ENCODE data around the gene CCDC188. TPM values are rescaled to one million over a fixed set of nuclear protein-coding genes. Genes with fewer than 3 reads are reported as not detected.
A peak's percentile ranks its signal among the peaks of the same experiment; 100 is the strongest.

The CCDC188 gene
- total and polyA plus RNA-seq, 9 of the 15 experiments (the other 6 are each of a cell fraction or from before 2014, with no cell fraction given), result not detected

- TF ChIP-seq, protein P1, sequence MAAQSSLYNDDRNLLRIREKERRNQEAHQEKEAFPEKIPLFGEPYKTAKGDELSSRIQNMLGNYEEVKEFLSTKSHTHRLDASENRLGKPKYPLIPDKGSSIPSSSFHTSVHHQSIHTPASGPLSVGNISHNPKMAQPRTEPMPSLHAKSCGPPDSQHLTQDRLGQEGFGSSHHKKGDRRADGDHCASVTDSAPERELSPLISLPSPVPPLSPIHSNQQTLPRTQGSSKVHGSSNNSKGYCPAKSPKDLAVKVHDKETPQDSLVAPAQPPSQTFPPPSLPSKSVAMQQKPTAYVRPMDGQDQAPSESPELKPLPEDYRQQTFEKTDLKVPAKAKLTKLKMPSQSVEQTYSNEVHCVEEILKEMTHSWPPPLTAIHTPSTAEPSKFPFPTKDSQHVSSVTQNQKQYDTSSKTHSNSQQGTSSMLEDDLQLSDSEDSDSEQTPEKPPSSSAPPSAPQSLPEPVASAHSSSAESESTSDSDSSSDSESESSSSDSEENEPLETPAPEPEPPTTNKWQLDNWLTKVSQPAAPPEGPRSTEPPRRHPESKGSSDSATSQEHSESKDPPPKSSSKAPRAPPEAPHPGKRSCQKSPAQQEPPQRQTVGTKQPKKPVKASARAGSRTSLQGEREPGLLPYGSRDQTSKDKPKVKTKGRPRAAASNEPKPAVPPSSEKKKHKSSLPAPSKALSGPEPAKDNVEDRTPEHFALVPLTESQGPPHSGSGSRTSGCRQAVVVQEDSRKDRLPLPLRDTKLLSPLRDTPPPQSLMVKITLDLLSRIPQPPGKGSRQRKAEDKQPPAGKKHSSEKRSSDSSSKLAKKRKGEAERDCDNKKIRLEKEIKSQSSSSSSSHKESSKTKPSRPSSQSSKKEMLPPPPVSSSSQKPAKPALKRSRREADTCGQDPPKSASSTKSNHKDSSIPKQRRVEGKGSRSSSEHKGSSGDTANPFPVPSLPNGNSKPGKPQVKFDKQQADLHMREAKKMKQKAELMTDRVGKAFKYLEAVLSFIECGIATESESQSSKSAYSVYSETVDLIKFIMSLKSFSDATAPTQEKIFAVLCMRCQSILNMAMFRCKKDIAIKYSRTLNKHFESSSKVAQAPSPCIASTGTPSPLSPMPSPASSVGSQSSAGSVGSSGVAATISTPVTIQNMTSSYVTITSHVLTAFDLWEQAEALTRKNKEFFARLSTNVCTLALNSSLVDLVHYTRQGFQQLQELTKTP (IDR thresholded peaks at IDR 0.05; ENCODE audit: low read depth in 1 of 2, partially characterized antibody in 2 of 2), result no peak
- TF ChIP-seq NFIC (IDR thresholded peaks at IDR 0.05), result peak; percentile 60
- TF ChIP-seq RBM15 (IDR thresholded peaks at IDR 0.05; ENCODE audit: insufficient read depth, low read length), result no peak
- peak; percentile 91 for TF ChIP-seq ZNF583 (CRISPR knock-in tag; IDR thresholded peaks at IDR 0.05)
- no peak for TF ChIP-seq COPS2 (conservative IDR thresholded peaks at IDR 0.05)
- TF ChIP-seq HSF4 (CRISPR knock-in tag; IDR thresholded peaks at IDR 0.05; ENCODE audit: borderline replicate concordance), result peak; percentile 82
- no peak for TF ChIP-seq HNRNPUL1 (IDR thresholded peaks at IDR 0.05; ENCODE audit: low read length)
- no peak; the same call in 1 of the 2 replicates for TF ChIP-seq ZBED1 (IDR thresholded peaks at IDR 0.05)
- TF ChIP-seq, protein P2, sequence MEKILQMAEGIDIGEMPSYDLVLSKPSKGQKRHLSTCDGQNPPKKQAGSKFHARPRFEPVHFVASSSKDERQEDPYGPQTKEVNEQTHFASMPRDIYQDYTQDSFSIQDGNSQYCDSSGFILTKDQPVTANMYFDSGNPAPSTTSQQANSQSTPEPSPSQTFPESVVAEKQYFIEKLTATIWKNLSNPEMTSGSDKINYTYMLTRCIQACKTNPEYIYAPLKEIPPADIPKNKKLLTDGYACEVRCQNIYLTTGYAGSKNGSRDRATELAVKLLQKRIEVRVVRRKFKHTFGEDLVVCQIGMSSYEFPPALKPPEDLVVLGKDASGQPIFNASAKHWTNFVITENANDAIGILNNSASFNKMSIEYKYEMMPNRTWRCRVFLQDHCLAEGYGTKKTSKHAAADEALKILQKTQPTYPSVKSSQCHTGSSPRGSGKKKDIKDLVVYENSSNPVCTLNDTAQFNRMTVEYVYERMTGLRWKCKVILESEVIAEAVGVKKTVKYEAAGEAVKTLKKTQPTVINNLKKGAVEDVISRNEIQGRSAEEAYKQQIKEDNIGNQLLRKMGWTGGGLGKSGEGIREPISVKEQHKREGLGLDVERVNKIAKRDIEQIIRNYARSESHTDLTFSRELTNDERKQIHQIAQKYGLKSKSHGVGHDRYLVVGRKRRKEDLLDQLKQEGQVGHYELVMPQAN (IDR thresholded peaks at IDR 0.05; ENCODE audit: borderline replicate concordance), result no peak
- no peak for TF ChIP-seq ZNF347 (CRISPR knock-in tag; IDR thresholded peaks at IDR 0.05; ENCODE audit: low read depth)
- TF ChIP-seq ETV1 (tag; conservative IDR thresholded peaks at IDR 0.05; ENCODE audit: low read depth), result no peak
- TF ChIP-seq ZNF507 (tag; conservative IDR thresholded peaks at IDR 0.05), result no peak
- peak; percentile 65; the same call in 1 of the 2 replicates for TF ChIP-seq CAMTA2 (CRISPR knock-in tag; conservative IDR thresholded peaks at IDR 0.05)
- TF ChIP-seq CBX1 (IDR thresholded peaks at IDR 0.05; ENCODE audit: low read depth), result 0 out of 2 replicates have a peak, but pooled peaks have one; percentile 7
- no peak for TF ChIP-seq CTCFL (IDR thresholded peaks at IDR 0.05; ENCODE audit: borderline replicate concordance, insufficient read depth, low read depth, low read length, poor library complexity, severe bottlenecking)
- TF ChIP-seq TARDBP (IDR thresholded peaks at IDR 0.05), result peak; percentile 90
- no peak for TF ChIP-seq SMAD1 (IDR thresholded peaks at IDR 0.05; ENCODE audit: low read depth, low read length, partially characterized antibody)
- no peak for TF ChIP-seq CEBPB (tag; IDR thresholded peaks at IDR 0.05)
- TF ChIP-seq MTA3 (IDR thresholded peaks at IDR 0.05; ENCODE audit: borderline replicate concordance), result peak; percentile 74; the same call in 1 of the 2 replicates
- no peak for TF ChIP-seq ASH1L (IDR thresholded peaks at IDR 0.05; ENCODE audit: borderline replicate concordance, low read depth, partially characterized antibody)
- TF ChIP-seq FOXP1 (CRISPR knock-in tag; IDR thresholded peaks at IDR 0.05), result no peak
These were observed 19.9 kb downstream of the CCDC188 start (continued) for GRCh38 chr22:20130731-20131596.
